H1 (cell line): ENCODE measurements around the gene CLUH. TPM values are rescaled to one million over a fixed set of nuclear protein-coding genes. Genes with fewer than 3 reads are reported as not detected.

Experiments
- BACH1 ChIP-seq: IDR thresholded peaks from 2 replicates; pipeline ENCODE4 v1.6.1; 2012; ENCODE audit warnings: low read length, improper control_type of control experiment
- CHD1 ChIP-seq: IDR thresholded peaks from 2 replicates; pipeline ENCODE4 v1.6.1; 2012; ENCODE audit warnings: low read depth, low read length, improper control_type of control experiment
- CREB1 ChIP-seq: IDR thresholded peaks from 2 replicates; pipeline ENCODE4 v1.6.1; 2012; ENCODE audit warnings: inconsistent platforms
- CTBP2 ChIP-seq: IDR thresholded peaks from 2 replicates; pipeline ENCODE4 v1.7.0; 2011; ENCODE audit warnings: borderline replicate concordance, mild to moderate bottlenecking, moderate library complexity, mixed read lengths, low read length; ENCODE audit not compliant: insufficient read depth, insufficient read length
- EZH2 ChIP-seq: fragments of 200-600 bp; sonication (generic); IDR thresholded peaks from 2 replicates; pipeline ENCODE4 v1.7.1; 2012; ENCODE audit warnings: low read depth, mild to moderate bottlenecking, moderate library complexity, low read length, inconsistent platforms; ENCODE audit not compliant: severe bottlenecking
- JUND ChIP-seq: IDR thresholded peaks from 2 replicates; pipeline ENCODE4 v1.6.1; 2011; ENCODE audit warnings: mild to moderate bottlenecking, improper control_type of control experiment, low read length
- NRF1 ChIP-seq: IDR thresholded peaks from 2 replicates; pipeline ENCODE4 v1.6.1; 2011; ENCODE audit warnings: mild to moderate bottlenecking, low read depth, low read length, improper control_type of control experiment
- RFX5 ChIP-seq: IDR thresholded peaks from 2 replicates; pipeline ENCODE4 v1.6.1; 2011; ENCODE audit warnings: low read depth, low read length, improper control_type of control experiment, borderline replicate concordance
- SIX5 ChIP-seq: IDR thresholded peaks from 2 replicates; pipeline ENCODE4 v1.6.1; 2011; ENCODE audit warnings: mild to moderate bottlenecking, low read depth, low read length
- SP2 ChIP-seq: IDR thresholded peaks from 2 replicates; pipeline ENCODE4 v1.6.1; 2012; ENCODE audit warnings: mild to moderate bottlenecking, low read length, inconsistent platforms
- polyA plus RNA-seq, 7 experiments: library from polyadenylated mRNA; depleted of rRNA in 3 of 7; stranded (reverse) in 5 of 7; unstranded in 2 of 7; fragments of >200 nt in 5 of 7; fragments of 200-250 nt in 2 of 7; gene quantifications; 1 replicate in 5 of 7; 2 replicates in 1 of 7; 4 replicates in 1 of 7; pipeline versions ENCODE4 v1.2.1 to v1.2.3, GENCODE V29; 2011 to 2013; ENCODE audit warnings: missing spikeins in 2 of 7, mixed read lengths in 2 of 7
- total RNA-seq: library from RNA; stranded (reverse); fragmentation: NEBNext Ultra II Directional; extraction: Animal tissue kit (Norgen Biotek cat#: 25700); gene quantifications from 2 replicates; pipeline ENCODE4 v1.2.1, GENCODE V29; 2021
- TF ChIP-seq, protein P1 (sequence below): IDR thresholded peaks from 2 replicates; pipeline ENCODE4 v1.6.1; 2011; ENCODE audit warnings: low read length, improper control_type of control experiment

The CLUH gene
- total and polyA plus RNA-seq, 2 of the 8 experiments (the other 6 are each of a cell fraction or from before 2014, with no cell fraction given), result 33.6 to 98.6 TPM

GRCh38 chr17:2683912-2684311, 27.7 kb downstream of the CLUH start (continued):
- TF ChIP-seq, protein P1, sequence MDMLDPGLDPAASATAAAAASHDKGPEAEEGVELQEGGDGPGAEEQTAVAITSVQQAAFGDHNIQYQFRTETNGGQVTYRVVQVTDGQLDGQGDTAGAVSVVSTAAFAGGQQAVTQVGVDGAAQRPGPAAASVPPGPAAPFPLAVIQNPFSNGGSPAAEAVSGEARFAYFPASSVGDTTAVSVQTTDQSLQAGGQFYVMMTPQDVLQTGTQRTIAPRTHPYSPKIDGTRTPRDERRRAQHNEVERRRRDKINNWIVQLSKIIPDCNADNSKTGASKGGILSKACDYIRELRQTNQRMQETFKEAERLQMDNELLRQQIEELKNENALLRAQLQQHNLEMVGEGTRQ, result no peak
- TF ChIP-seq RFX5 (no peak), BACH1 (no peak), SP2 (no peak), EZH2 (no peak), CREB1 (no peak), CHD1 (no peak), SIX5 (no peak), NRF1 (no peak), JUND (no peak), CTBP2 (no peak)
